ENCODE data around the gene NDUFA12.
A peak's percentile ranks its signal among the peaks of the same experiment; 100 is the strongest.
"Not testable (repeated sequence)": the region's sequence is repeated elsewhere in the genome, so short reads cannot be mapped to it uniquely, and the experiment has no call there.

Gene NDUFA12

DNA sequence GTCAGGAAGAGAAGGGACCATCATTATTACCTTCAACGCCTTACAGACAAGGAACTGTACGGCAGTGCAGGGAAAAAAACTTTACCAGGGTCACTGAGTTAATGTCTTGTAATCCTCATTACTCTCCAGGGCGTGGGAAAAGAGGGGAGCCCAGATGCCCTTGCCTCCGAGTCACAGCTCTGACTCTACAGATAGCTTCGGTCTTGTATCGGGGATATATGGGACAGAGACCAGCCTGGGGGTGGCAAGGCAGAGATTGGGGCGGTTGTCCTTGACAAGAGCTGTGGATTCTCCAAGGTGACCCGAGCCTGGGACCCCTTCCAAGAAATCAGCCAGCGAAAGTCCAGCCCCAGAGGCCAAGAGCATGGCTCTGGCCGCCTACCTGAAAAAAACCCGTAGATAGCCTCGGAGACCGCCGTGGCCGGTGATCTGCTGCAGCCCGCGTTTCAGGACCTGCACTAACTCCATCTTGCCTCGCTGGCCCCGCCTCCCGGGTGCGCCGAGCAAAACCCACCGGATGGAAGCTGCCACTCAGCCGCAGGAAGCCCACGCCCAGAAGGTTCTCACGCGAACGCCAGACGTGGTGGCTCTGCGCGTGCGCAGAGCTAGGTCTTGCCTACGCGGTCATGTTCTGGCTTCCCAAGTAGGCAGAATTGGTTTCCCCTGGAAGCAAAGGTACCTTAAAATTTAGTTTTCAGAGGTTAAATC lies at the start of gene NDUFA12:
NDUFA12 (minus strand) TSS at position 485 of the 708 bp plus-strand sequence; CDS start at position 468, 17 bp downstream.
- DNase-seq: peak; percentile 95

DNA sequence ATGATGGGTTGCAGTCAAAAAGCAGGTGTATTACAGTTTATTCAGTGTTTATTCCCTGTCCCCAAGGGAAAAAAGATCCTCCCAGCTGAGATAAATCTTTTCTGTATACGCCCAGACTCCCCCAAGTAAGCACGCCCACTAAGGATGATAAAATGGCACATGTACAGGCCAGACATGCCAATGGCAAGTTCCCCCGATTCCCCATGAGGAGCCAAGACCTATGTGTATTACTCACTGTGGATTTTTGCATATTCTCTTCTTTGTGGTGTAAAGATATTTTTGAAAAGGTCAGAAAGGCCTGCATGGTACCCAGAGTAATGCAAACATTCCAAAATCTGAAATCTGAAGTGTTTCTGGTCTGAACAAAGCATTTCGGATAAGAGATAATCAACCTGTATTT lies 47.7 kb upstream of the NDUFA12 start:
- DNase-seq: no peak

GRCh38 chr12:95037906-95038305 lies 34.4 kb upstream of the NDUFA12 start:
- DNase-seq: no peak

- DNase-seq: no peak
These were observed 31.3 kb upstream of the NDUFA12 start for GRCh38 chr12:95034750-95035149.

DNA sequence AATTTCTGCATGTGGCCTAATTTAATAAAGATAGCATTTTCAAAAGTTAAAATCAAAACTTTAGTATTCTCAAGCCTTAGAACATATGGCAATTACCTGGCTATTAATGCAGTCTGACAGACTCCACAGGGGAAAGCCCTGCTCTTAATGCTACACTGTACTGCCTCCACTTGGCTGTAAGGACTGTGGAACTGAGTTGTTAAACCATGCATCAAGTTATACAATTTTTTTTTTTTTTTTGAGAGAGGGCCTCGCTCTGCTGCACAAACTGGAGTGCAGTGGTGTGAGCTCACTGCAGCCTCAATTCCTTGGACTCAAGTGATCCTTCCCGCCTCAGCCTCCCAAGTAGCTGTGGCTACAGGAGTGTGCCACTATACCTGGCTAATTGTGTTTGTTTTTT lies 19.0 kb upstream of the NDUFA12 start:
- DNase-seq: no peak

DNA sequence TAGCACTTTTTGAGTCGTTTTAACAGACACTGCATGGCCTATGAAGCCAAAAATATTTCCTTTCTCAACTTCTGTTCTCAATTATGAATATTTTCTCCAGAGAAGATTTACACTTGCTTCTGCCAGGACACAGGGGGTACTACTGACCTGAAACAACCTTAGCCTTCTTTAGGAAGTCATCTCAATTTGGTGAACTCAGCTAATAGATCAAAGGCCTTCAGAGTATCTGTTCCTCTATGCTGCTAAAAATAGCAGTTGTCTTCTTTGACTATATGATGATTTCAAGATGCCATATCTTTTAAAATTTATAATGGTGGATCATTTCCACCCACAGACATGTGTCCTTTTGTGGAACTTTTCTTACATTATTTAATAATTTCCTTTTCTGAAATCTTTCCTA lies 14.0 kb upstream of the NDUFA12 start:
- no peak for DNase-seq

GRCh38 chr12:95016120-95016519 lies 12.6 kb upstream of the NDUFA12 start:
- no peak for DNase-seq

DNA sequence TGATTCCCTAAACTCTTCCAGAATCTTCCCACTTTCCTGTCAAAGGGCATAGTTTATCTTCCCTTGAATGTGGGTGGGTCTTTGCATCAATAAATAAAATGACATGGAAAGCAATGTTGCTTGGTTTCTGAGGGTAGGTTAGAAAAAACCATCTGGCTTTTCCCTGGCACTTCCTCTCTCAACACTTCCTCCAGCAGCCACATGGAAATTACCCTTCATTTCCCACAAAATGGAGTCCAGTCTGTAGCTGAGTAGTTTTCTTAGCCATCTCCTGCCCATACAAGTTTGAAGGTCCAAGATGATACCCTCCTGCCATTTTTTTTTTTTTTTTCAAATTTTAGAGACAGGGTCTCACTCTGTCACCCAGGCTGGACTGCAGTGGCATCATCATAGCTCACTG lies 11.1 kb upstream of the NDUFA12 start:
- DNase-seq: no peak

GRCh38 chr12:95006206-95006605 lies 2.7 kb upstream of the NDUFA12 start:
- DNase-seq: no peak

GRCh38 chr12:95004610-95005009 lies 1.1 kb upstream of the NDUFA12 start:
- no peak for DNase-seq

GRCh38 chr12:95003921-95004272 lies 400 bp upstream of the NDUFA12 start:
- DNase-seq: no peak

DNA sequence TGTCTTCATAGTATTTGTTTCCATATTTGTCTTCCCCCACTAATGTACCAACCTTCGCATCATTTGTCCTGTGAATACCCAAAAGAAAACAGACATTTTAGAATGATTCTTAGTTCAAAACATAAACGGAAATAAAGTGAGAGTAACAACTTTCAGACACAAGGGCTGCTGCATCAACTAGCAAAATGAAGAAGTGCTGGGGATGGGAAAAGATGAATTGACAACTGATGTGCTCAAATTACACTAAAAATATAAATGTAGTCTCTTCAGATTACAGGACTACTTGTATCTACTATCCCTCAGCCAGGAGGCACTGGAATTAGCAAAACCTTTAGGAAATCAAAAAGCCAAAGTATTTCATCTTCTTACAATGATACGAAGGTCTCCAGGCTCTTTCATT lies 743 bp downstream of the NDUFA12 start:
- no peak for DNase-seq

GRCh38 chr12:94998326-94998725 lies 5.2 kb downstream of the NDUFA12 start:
- DNase-seq: no peak

DNA sequence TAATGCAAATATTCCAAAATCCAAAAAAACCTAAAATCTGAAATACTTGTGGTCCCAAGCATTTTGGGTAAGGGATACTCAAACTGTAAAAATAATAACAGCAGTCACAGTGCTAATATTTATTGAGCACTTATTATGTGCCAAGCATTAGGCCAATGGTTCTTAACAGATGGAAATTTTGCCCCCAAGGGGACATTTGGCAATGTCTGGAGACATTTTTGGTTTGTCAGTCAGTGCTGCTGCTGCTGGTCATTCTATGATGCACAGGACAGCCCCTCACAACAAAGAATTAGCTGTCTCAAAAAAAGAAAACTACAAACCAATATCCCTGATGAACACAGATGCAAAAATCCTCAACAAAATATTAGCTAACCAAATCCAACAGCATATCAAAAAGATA lies 5.8 kb downstream of the NDUFA12 start:
- no peak for DNase-seq

DNA sequence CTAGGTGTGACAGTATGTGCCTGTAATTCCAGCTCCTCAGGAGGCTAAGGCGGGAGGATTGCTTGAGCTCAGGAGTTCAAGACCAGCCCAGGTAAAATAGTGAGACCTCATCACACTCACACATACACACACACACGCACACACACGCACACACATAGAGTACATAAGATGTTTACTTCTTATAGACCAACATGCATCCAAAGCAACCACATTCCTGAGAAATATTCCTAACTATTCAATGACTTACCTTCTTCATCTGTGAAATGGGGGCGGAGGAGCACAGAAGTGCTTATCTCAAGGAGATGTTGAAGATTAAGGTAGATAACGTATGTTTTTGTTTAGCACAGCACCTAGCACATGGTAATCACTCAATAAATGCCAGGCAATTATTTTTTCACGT lies 6.4 kb downstream of the NDUFA12 start:
- no peak for DNase-seq

- no peak for DNase-seq
These were observed 9.2 kb downstream of the NDUFA12 start for GRCh38 chr12:94994312-94994711.

- not testable (repeated sequence) for DNase-seq
These were observed 9.6 kb downstream of the NDUFA12 start for GRCh38 chr12:94993855-94994254.

DNA sequence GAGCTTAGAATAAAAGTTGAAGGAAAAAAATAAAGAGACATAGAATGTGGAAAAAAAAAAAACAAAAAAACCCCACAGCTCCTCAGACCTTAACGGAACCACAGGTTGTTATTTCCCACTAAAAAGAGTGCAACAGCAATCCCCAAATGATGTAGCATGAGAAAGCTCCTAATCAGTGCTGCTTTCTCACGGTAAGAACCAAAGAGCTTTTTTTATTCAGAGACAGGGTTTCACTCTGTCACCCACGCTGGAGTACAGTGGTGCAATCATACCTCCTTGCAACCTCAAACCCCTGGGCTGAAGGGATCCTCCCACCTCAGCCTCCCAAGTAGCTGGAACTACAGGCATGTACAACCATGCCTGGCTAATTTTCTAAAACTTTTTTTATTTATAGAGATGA lies 13.3 kb downstream of the NDUFA12 start:
- DNase-seq: no peak

DNA sequence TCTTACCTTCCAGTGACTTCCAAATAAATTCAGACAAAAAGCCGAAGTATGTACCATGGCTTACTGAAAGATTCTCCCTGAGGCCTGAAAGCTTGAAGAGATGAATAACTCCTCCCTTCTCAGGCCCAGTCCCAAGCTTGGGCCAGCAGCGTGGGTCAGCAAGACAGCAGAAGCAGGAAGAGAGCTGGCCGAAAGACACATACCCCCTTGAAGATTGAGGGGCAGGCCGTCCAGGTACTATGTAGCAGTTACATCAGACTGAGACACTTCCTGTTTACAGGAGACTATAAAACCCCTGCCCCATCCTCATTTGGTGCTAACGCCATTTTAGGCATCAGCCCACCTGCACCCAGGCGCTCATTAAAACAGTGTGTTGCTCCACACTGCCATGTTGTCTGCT lies 15.0 kb downstream of the NDUFA12 start:
- DNase-seq: peak; percentile 42

- DNase-seq: no peak
These were observed 15.7 kb downstream of the NDUFA12 start for GRCh38 chr12:94987801-94988200.

DNA sequence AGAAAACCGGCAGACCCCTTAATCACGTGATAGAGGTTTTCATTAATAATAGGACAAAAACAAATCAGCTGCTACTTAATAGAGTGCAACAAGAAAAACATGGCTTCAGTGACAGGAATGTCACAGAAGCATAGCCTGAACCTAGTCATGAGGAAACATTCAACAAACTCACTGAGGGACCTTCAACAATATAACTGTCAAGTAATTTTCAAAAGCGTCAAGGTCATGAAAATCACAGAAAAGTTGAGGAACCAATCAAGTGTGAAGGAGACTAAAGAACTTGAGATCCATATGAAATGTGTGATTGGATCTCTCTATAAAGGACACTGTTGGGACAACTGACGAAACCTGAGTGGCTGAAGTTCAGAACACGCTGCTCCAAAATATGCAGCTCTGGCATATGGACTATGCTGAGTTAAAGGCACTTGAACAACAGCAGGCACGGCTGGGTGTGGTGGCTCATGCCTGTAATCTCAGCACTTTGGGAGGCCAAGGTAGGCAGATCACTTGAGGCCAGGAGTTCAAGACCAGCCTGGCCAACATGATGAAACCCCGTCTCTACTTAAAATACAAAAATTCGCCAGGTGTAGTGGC lies 16.3 kb downstream of the NDUFA12 start:
- no peak for DNase-seq

DNA sequence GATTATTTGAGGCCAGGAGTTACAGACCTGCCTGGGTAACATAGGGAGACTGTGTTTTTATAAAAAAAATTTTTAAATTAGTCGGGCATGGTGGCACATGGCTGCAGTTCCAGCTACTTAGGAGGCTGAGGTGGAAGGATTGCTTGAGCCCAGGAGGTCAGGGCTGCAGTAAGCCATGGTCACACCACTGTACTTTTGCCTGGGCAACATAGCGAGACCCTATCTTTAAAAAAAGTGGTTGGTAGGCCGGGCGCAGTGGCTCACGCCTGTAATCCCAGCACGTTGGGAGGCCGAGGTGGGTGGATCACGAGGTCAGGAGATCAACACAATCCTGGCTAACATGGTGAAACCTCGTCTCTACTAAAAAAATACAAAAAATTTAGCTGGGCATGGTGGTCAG lies 18.4 kb downstream of the NDUFA12 start:
- not testable (repeated sequence) for DNase-seq

GRCh38 chr12:94983321-94983720 lies 20.2 kb downstream of the NDUFA12 start:
- DNase-seq: no peak

DNA sequence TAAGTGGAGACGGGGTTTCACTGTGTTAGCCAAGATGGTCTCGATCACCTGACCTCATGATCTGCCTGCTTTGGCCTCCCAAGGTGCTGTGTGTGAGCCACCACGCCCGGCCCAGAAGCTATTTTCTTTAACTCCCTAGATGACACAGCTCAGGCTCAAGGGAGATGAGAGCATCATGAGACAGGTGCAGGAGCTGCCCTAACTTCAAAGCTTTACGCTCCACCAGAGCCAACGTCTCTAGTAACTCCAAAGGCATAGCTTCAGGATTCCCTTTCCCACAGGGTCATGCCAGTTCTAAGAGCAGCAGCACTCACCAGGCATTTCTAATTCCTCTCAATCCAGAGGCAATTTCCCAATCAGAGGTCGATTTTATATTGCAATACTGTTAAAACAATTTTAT lies 21.0 kb downstream of the NDUFA12 start:
- no peak for DNase-seq

- no peak for DNase-seq
These were observed 22.9 kb downstream of the NDUFA12 start for GRCh38 chr12:94980577-94980976.

All from CD4-positive, alpha-beta T cell treated with Interleukin-15 for 1 hour (primary cell).